OCI-LY7 (cell line): ENCODE data around the gene ZBTB7A.

Experiments used
- EZH2phosphoT487 ChIP-seq: fragments of 200-600 bp; sonication (generic); IDR thresholded peaks from 2 replicates; pipeline ENCODE4 v1.6.1; 2018; ENCODE audit warnings: low read depth, borderline replicate concordance, mild to moderate bottlenecking, mixed run types, antibody characterized with exemption, low read length, moderate library complexity, mixed read lengths
- TF ChIP-seq, protein P1 (sequence below): fragments of 200-600 bp; sonication (generic); conservative IDR thresholded peaks from 2 replicates; pipeline ENCODE4 v1.5.1; 2014; ENCODE audit warnings: mild to moderate bottlenecking, antibody characterized with exemption, low read length, moderate library complexity, mixed read lengths

DNA sequence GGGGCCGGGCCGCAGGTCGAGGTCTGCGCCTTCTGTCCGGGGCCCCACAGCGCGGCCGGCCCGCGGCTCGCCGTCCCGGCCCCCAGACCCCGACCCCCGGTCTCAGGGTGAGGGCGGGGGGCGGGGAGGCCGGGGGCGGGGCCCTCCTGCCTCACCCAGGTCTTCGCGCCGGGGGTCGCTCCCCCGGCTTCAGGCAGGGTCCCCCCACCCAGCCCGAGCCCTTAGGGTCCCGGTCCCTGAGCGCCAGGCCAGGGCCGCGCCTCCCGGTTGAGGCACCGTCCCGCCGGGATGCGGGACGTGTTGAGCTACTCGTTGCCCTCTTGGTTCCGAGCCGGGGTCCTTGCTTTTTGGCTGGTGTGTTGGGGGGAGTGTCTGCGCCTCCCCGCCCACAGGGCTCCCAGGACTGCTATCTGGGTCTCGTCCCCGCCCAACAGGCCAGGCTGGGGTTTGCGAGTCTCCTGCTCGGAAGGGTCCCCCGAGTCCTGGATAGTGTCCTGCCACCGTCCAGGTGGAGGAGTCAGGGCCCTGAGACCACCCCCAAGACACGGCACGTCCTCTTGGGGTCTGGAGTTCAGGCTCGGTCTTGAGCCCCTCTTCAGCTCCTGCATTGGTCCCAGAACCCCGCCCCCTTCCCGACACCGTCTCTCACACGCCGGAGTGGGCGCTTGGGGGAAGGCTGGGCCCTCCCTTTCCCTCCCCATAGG is 58.7 kb downstream of the ZBTB7A start:
- TF ChIP-seq, protein P1, sequence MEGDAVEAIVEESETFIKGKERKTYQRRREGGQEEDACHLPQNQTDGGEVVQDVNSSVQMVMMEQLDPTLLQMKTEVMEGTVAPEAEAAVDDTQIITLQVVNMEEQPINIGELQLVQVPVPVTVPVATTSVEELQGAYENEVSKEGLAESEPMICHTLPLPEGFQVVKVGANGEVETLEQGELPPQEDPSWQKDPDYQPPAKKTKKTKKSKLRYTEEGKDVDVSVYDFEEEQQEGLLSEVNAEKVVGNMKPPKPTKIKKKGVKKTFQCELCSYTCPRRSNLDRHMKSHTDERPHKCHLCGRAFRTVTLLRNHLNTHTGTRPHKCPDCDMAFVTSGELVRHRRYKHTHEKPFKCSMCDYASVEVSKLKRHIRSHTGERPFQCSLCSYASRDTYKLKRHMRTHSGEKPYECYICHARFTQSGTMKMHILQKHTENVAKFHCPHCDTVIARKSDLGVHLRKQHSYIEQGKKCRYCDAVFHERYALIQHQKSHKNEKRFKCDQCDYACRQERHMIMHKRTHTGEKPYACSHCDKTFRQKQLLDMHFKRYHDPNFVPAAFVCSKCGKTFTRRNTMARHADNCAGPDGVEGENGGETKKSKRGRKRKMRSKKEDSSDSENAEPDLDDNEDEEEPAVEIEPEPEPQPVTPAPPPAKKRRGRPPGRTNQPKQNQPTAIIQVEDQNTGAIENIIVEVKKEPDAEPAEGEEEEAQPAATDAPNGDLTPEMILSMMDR = no peak
- no peak for TF ChIP-seq EZH2phosphoT487
